Tibial nerve (tissue), 4 donors: Measurements from ENCODE around the gene CPAMD8. TPM values are rescaled to one million over a fixed set of nuclear protein-coding genes. Genes with fewer than 3 reads are reported as not detected.

ENCODE experiments used
- DNase-seq, 2 donors: peaks; one replicate each; pipeline ENCODE4 v3.0.0-alpha.2; 2019; ENCODE audit warnings: low spot score in 2 of 2
- H3K27ac ChIP-seq, 4 donors: fragments of 200-600 bp; sonication (generic) in 3 of 4; one replicate each; pipeline ENCODE4 v1.5.1; 2017 to 2019; ENCODE audit warnings: mild to moderate bottlenecking in 1 of 4
- H3K27me3 ChIP-seq, 2 donors: fragments of 200-600 bp; sonication (generic) in 1 of 2; one replicate each; pipeline versions ENCODE4 v1.5.1 to v1.6.0; 2017 to 2019
- H3K36me3 ChIP-seq, 3 donors: fragments of 200-600 bp; sonication (generic); one replicate each; pipeline ENCODE4 v1.5.1; 2018 to 2019
- H3K4me1 ChIP-seq, 4 donors: fragments of 200-600 bp; sonication (generic) in 3 of 4; one replicate each; pipeline ENCODE4 v1.5.1; 2017 to 2019
- H3K4me3 ChIP-seq, 4 donors: fragments of 200-600 bp; sonication (generic) in 3 of 4; one replicate each; pipeline ENCODE4 v1.5.1; 2017 to 2019; ENCODE audit warnings: mild to moderate bottlenecking in 1 of 4, moderate library complexity in 1 of 4
- H3K9me3 ChIP-seq, 4 donors: fragments of 200-600 bp; sonication (generic) in 3 of 4; one replicate each; pipeline ENCODE4 v1.5.1; 2017 to 2019
- CTCF ChIP-seq, 5 experiments: fragments of 200-600 bp in 3 of 5; fragments of 450-650 bp in 2 of 5; sonication (generic) in 3 of 5; IDR thresholded peaks; one replicate each; pipeline ENCODE4 v1.5.1; 2016 to 2019; ENCODE audit warnings: antibody characterized with exemption in 5 of 5, mild to moderate bottlenecking in 3 of 5, moderate library complexity in 2 of 5
- EP300 ChIP-seq, 2 donors: sonication (generic); formaldehyde crosslinking; IDR thresholded peaks; one replicate each; pipeline ENCODE4 v1.6.1; 2017; ENCODE audit warnings: antibody characterized with exemption in 2 of 2, mild to moderate bottlenecking in 1 of 2
- POLR2A ChIP-seq, 2 donors: fragments of 450-650 bp; IDR thresholded peaks; one replicate each; pipeline ENCODE4 v1.6.1; 2017; ENCODE audit warnings: antibody characterized with exemption in 2 of 2, mild to moderate bottlenecking in 2 of 2, moderate library complexity in 2 of 2
- WGBS, 2 donors: methylation state at CpG; one replicate each; pipeline ENCODE4 v1.1.5; 2018; 5-methylcytosine and 5-hydroxymethylcytosine counted together
- total RNA-seq, 4 donors: library from RNA; depleted of rRNA; stranded (reverse); fragments of >200 nt; gene quantifications; one replicate each; pipeline ENCODE4 v1.1.0, GENCODE V29; 2016

Gene CPAMD8
- total RNA-seq, 4 donors from 2014 or later, result 9.8 to 26.3 (median 14.4) TPM

GRCh38 chr19:16890461-16891184 is 136.0 kb downstream of the CPAMD8 start:
- no peak overlapping the region for H3K27ac ChIP-seq
- peaks cover 0 to 27% of the 10 kb centered on the region in 2 donors for H3K27me3 ChIP-seq
- WGBS, 2 donors, result 86 to 87% methylated on average over 23 of the region's 24 CpGs
- H3K4me3 ChIP-seq, result no peak overlapping the region
- no peaks in the 10 kb centered on the region for H3K36me3 ChIP-seq
- no peaks in the 10 kb centered on the region for H3K9me3 ChIP-seq
- TF ChIP-seq CTCF (IDR thresholded peaks at IDR 0.05), result no peak
- TF ChIP-seq EP300 (IDR thresholded peaks at IDR 0.05), result no peak
- TF ChIP-seq POLR2A (IDR thresholded peaks at IDR 0.05), result no peak
- H3K4me1 ChIP-seq, result peaks cover 0 to 18% (median 4%) of the 10 kb centered on the region in 4 donors
- DNase-seq, result no peak

- peaks cover 0 to 11% (median 4%) of the 10 kb centered on the region in 4 donors for H3K4me1 ChIP-seq
- H3K9me3 ChIP-seq, result no peaks in the 10 kb centered on the region
- H3K36me3 ChIP-seq, result no peaks in the 10 kb centered on the region
- DNase-seq, result no peak
- WGBS, 2 donors, result 96 to 97% methylated on average over 24 to 28 of the region's 48 CpGs
- H3K27ac ChIP-seq, result no peak overlapping the region
- H3K4me3 ChIP-seq, result no peak overlapping the region
- H3K27me3 ChIP-seq, result peaks cover 0 to 27% of the 10 kb centered on the region in 2 donors
- TF ChIP-seq CTCF (IDR thresholded peaks at IDR 0.05) (no peak), EP300 (IDR thresholded peaks at IDR 0.05) (no peak), POLR2A (IDR thresholded peaks at IDR 0.05) (no peak)
Observed at GRCh38 chr19:16889883-16890460, 136.6 kb downstream of the CPAMD8 start.

- 65 to 66% methylated on average over 12 to 19 of the region's 22 CpGs for WGBS, 2 donors
- H3K9me3 ChIP-seq, result no peaks in the 10 kb centered on the region
- peaks cover 0 to 10% (median 4%) of the 10 kb centered on the region in 4 donors for H3K4me1 ChIP-seq
- peaks cover 0 to 27% of the 10 kb centered on the region in 2 donors for H3K27me3 ChIP-seq
- no peaks in the 10 kb centered on the region for H3K36me3 ChIP-seq
- H3K4me3 ChIP-seq, result peak overlapping the region in 1 of 4 donors; percentile 21
- TF ChIP-seq CTCF (IDR thresholded peaks at IDR 0.05) (no peak), EP300 (IDR thresholded peaks at IDR 0.05) (no peak), POLR2A (IDR thresholded peaks at IDR 0.05) (no peak)
- no peak for DNase-seq
- no peak overlapping the region for H3K27ac ChIP-seq
Observed at GRCh38 chr19:16889366-16889882, 137.2 kb downstream of the CPAMD8 start.

- H3K4me3 ChIP-seq, result peak within 1 kb of the TSS in 1 of 4 donors; percentile 21
- DNase-seq, result no peak
- 32 to 43% methylated on average over 15 to 22 of the region's 31 CpGs for WGBS, 2 donors
Observed at GRCh38 chr19:16888629-16889365, 137.8 kb downstream of the CPAMD8 start, which contains the start of gene F2RL3. TSS of gene F2RL3 (plus strand) at chr19:16888999. CDS start at chr19:16889190, 191 bp downstream.

More at GRCh38 chr19:16888629-16889365, 137.8 kb downstream of the CPAMD8 start, which contains the start of gene F2RL3:
- TF ChIP-seq POLR2A (IDR thresholded peaks at IDR 0.05) (no peak), EP300 (IDR thresholded peaks at IDR 0.05) (peak in 1 of 2 donors; percentile 59)
- no peaks in the 10 kb centered on the region for H3K9me3 ChIP-seq
- no peak within 1 kb of the TSS for H3K27ac ChIP-seq
- peaks cover 0 to 10% (median 4%) of the 10 kb centered on the region in 4 donors for H3K4me1 ChIP-seq
- H3K36me3 ChIP-seq, result no peaks in the 10 kb centered on the region
- H3K27me3 ChIP-seq, result peaks cover 0 to 32% of the 10 kb centered on the region in 2 donors
